IMR-90 (cell line): Measurements from ENCODE around the gene AQP5. TPM values are rescaled to one million over a fixed set of nuclear protein-coding genes. Genes with fewer than 3 reads are reported as not detected.

Source experiments
- ATAC-seq: fragments of 200-7000 bp; cut with Tn5 transposase; 2 replicates; pipeline ENCODE4 v1.9.1; 2020; ENCODE audit warnings: low read depth, mild to moderate bottlenecking, moderate library complexity
- BruUV-seq: library from RNA; stranded (reverse); fragments of 400-500 nt; replicated peaks from 2 replicates; lab custom pipeline; 2021; lab: Mats Ljungman, UMichigan
- CTCF ChIA-PET: fragments of 300-600 bp; formaldehyde crosslinking; extraction: SDS; loops from one replicate; lab custom pipeline; 2021; ENCODE audit warnings: antibody characterized with exemption; lab: Yijun Ruan, JAX
- POLR2A ChIA-PET: fragments of 300-600 bp; sonication (Branson Sonifier 250); formaldehyde crosslinking; loops from one replicate; lab custom pipeline; 2022; ENCODE audit warnings: antibody characterized with exemption; ENCODE audit not compliant: unreplicated experiment; lab: Charles Lee
- DNase-seq: peaks from one replicate; pipeline ENCODE4 v3.0.0; 2013
- H2AFZ ChIP-seq: replicated peaks from 2 replicates; pipeline ENCODE3; 2013; ENCODE audit warnings: low read length, mild to moderate bottlenecking; ENCODE audit not compliant: poor library complexity
- H2AK5ac ChIP-seq: 2 replicates; pipeline ENCODE4 v1.6.1; 2013; ENCODE audit warnings: low read depth, low read length, inconsistent platforms
- H2AK9ac ChIP-seq: replicated peaks from 2 replicates; pipeline ENCODE3; 2013; ENCODE audit warnings: mild to moderate bottlenecking, low read depth, low read length, moderate library complexity; ENCODE audit not compliant: poor library complexity
- H2BK120ac ChIP-seq: 2 replicates; pipeline ENCODE4 v1.6.1; 2013; ENCODE audit warnings: low read depth, low read length, inconsistent platforms
- H2BK15ac ChIP-seq: 3 replicates; pipeline ENCODE4 v1.6.1; 2013; ENCODE audit warnings: low read depth, low read length, inconsistent platforms
- H2BK20ac ChIP-seq: 2 replicates; pipeline ENCODE4 v1.6.1; 2013; ENCODE audit warnings: low read depth, mild to moderate bottlenecking, inconsistent platforms, low read length, moderate library complexity
- H2BK5ac ChIP-seq: 2 replicates; pipeline ENCODE4 v1.6.1; 2013; ENCODE audit warnings: mild to moderate bottlenecking, low read depth, low read length, inconsistent platforms; ENCODE audit not compliant: poor library complexity, severe bottlenecking
- H3K14ac ChIP-seq: replicated peaks from 2 replicates; pipeline ENCODE4 v1.6.1; 2013; ENCODE audit warnings: low read depth, low read length, inconsistent platforms
- H3K18ac ChIP-seq: 2 replicates; pipeline ENCODE4 v1.6.1; 2013; ENCODE audit warnings: low read depth, low read length, control low read depth
- H3K23ac ChIP-seq: 2 replicates; pipeline ENCODE4 v1.6.1; 2013; ENCODE audit warnings: low read depth, low read length, inconsistent platforms
- H3K27ac ChIP-seq: 2 replicates; pipeline ENCODE4 v1.5.1; 2013; ENCODE audit warnings: mild to moderate bottlenecking, control low read depth, low read length; ENCODE audit not compliant: insufficient read depth
- H3K27me3 ChIP-seq: 2 replicates; pipeline ENCODE4 v1.6.1; 2013; ENCODE audit warnings: low read length; ENCODE audit not compliant: control insufficient read depth, insufficient read depth
- H3K36me3 ChIP-seq: 2 replicates; pipeline ENCODE4 v1.6.1; 2013; ENCODE audit warnings: low read length, mixed read lengths; ENCODE audit not compliant: control insufficient read depth, insufficient read depth
- H3K4ac ChIP-seq: 2 replicates; pipeline ENCODE4 v1.6.1; 2013; ENCODE audit warnings: low read depth, low read length, inconsistent platforms
- H3K4me1 ChIP-seq: 2 replicates; pipeline ENCODE4 v1.6.1; 2013; ENCODE audit warnings: low read length, mixed read lengths; ENCODE audit not compliant: control insufficient read depth, insufficient read depth
- H3K4me2 ChIP-seq: 2 replicates; pipeline ENCODE4 v1.6.1; 2013; ENCODE audit warnings: low read depth, mild to moderate bottlenecking, control low read depth, low read length, moderate library complexity
- H3K4me3 ChIP-seq: 2 replicates; pipeline ENCODE4 v1.5.1; 2013; ENCODE audit warnings: low read depth, mild to moderate bottlenecking, control low read depth, low read length, moderate library complexity; ENCODE audit not compliant: insufficient read depth
- H3K56ac ChIP-seq: 2 replicates; pipeline ENCODE4 v1.6.1; 2013; ENCODE audit warnings: low read length, inconsistent platforms; ENCODE audit not compliant: insufficient read depth; ENCODE audit errors: extremely low read depth
- H3K79me1 ChIP-seq, 2 experiments: 2 replicates each; pipeline ENCODE4 v1.6.1; 2013; ENCODE audit warnings: low read length in 2 of 2, inconsistent platforms in 1 of 2, low read depth in 1 of 2
- H3K9ac ChIP-seq: 2 replicates; pipeline ENCODE4 v1.6.1; 2013; ENCODE audit warnings: low read depth, low read length, control low read depth
- H3K9me1 ChIP-seq: 2 replicates; pipeline ENCODE4 v1.6.1; 2013; ENCODE audit warnings: low read length, inconsistent platforms; ENCODE audit not compliant: insufficient read depth
- H3K9me3 ChIP-seq: 2 replicates; pipeline ENCODE4 v1.6.1; 2013; ENCODE audit warnings: low read length; ENCODE audit not compliant: control insufficient read depth, insufficient read depth
- H4K20me1 ChIP-seq: 2 replicates; pipeline ENCODE4 v1.6.1; 2013; ENCODE audit warnings: low read length, inconsistent platforms; ENCODE audit not compliant: insufficient read depth
- H4K5ac ChIP-seq: 2 replicates; pipeline ENCODE4 v1.6.1; 2013; ENCODE audit warnings: mild to moderate bottlenecking, low read depth, low read length, control low read depth
- H4K8ac ChIP-seq, 2 experiments: 2 replicates each; pipeline ENCODE4 v1.6.1; 2013; ENCODE audit warnings: low read depth in 2 of 2, low read length in 2 of 2, control low read depth in 1 of 2, inconsistent platforms in 1 of 2
- H4K91ac ChIP-seq: 2 replicates; pipeline ENCODE4 v1.6.1; 2013; ENCODE audit warnings: low read depth, low read length, inconsistent platforms; ENCODE audit not compliant: insufficient read depth
- CHD1 ChIP-seq: IDR thresholded peaks from 2 replicates; pipeline ENCODE4 v1.6.1; 2012; ENCODE audit warnings: low read depth, low read length, improper control_type of control experiment
- ELK1 ChIP-seq: fragments of 150-350 bp; IDR thresholded peaks from 2 replicates; pipeline ENCODE4 v1.6.1; 2016; ENCODE audit warnings: low read depth, mild to moderate bottlenecking, low read length, moderate library complexity, borderline replicate concordance
- FOS ChIP-seq: fragments of 150-350 bp; IDR thresholded peaks from 2 replicates; pipeline ENCODE4 v1.6.1; 2016; ENCODE audit warnings: low read depth, low read length
- MAFK ChIP-seq: IDR thresholded peaks from 2 replicates; pipeline ENCODE4 v1.6.1; 2012; ENCODE audit warnings: low read depth, low read length, improper control_type of control experiment
- RCOR1 ChIP-seq: IDR thresholded peaks from 2 replicates; pipeline ENCODE4 v1.6.1; 2012; ENCODE audit warnings: mild to moderate bottlenecking, low read length, improper control_type of control experiment; ENCODE audit not compliant: insufficient replicate concordance
- WGBS, 2 experiments: methylation state at CpG; one replicate each; pipeline versions ENCODE4 v1.1.5 to v1.1.7; 2013; ENCODE audit warnings: missing lambda C conversion rate in 2 of 2; ENCODE audit not compliant: insufficient read length in 1 of 2; ENCODE audit errors: extremely low coverage in 2 of 2; 5-methylcytosine and 5-hydroxymethylcytosine counted together
- dilution Hi-C: fragments of 300-500 bp; cut with HindIII; formaldehyde crosslinking; loops from one replicate; pipeline ENCODE4 v1.14.3; 2018; ENCODE audit warnings: low sequenced_read_pairs; ENCODE audit not compliant: unreplicated experiment
- in situ Hi-C: fragments of 300-500 bp; cut with MboI; formaldehyde crosslinking; loops from 3 replicates; pipeline ENCODE4 v1.14.3; 2019; ENCODE audit warnings: low sequenced_read_pairs, inconsistent platforms, mixed read lengths
- intact Hi-C: fragments of 100-400 bp; cut with micrococcal nuclease; formaldehyde crosslinking; loops from 2 replicates; pipeline ENCODE4 v1.10.0; 2022
- polyA plus RNA-seq, 3 experiments: library from polyadenylated mRNA; depleted of rRNA; stranded (reverse); fragments of >200 nt; gene quantifications; 2 replicates each; pipeline ENCODE4 v1.2.3, GENCODE V29; 2012; ENCODE audit warnings: low replicate concordance in 1 of 3
- total RNA-seq: library from RNA; depleted of rRNA; stranded (reverse); fragments of >200 nt; gene quantifications from 2 replicates; pipeline ENCODE4 v1.2.3, GENCODE V29; 2012

The AQP5 gene
- total and polyA plus RNA-seq, 2 of the 4 experiments (the other 2 are of a cell fraction) = not detected

GRCh38 chr12:50005175-50005574 lies 43.5 kb downstream of the AQP5 start:
- no peak overlapping the region for H3K4me3 ChIP-seq
- no peak overlapping the region for H2BK15ac ChIP-seq
- dilution Hi-C loops = no loop called here
- BruUV-seq = no TSS peak
- CTCF ChIA-PET = interaction anchor here (0.9 to 1.0 kb wide), 2 partner anchors 34 to 60 kb away, joined by 3 read pairs; no protein-coding TSS in a partner anchor
- in situ Hi-C loops = no loop called here
- H3K27ac ChIP-seq = no peak overlapping the region
- H2BK120ac ChIP-seq = no peak overlapping the region
- intact Hi-C loops = no loop called here
- DNase-seq (no peak), ATAC-seq (no peak)
- H3K36me3 ChIP-seq = no peaks in the 10 kb centered on the region; the same call in 1 of the 2 replicates
- WGBS, 2 experiments = no CpG with 5 or more reads among the region's 3 CpGs
- H3K9me1 ChIP-seq = peaks cover 3% of the 10 kb centered on the region
- no peak overlapping the region for H4K91ac ChIP-seq
- no peak overlapping the region for H4K5ac ChIP-seq
- H3K27me3 ChIP-seq = no peaks in the 10 kb centered on the region
- H3K56ac ChIP-seq = no peak overlapping the region
- H3K4ac ChIP-seq = no peak overlapping the region
- no peak overlapping the region for H2AK5ac ChIP-seq
- TF ChIP-seq RCOR1 = no peak
- no peak for TF ChIP-seq MAFK
- TF ChIP-seq FOS = no peak
- no peak for TF ChIP-seq ELK1
- TF ChIP-seq CHD1 = no peak
- H3K14ac ChIP-seq = no peak overlapping the region
- no peak overlapping the region for H2AK9ac ChIP-seq
- peaks cover 43 to 45% of the 10 kb centered on the region in 2 experiments for H3K79me1 ChIP-seq
- H2AFZ ChIP-seq = no peak overlapping the region
- H3K4me1 ChIP-seq = peaks cover 5% of the 10 kb centered on the region
- H3K18ac ChIP-seq = no peak overlapping the region
- H3K4me2 ChIP-seq = no peak overlapping the region
- no peak overlapping the region for H2BK20ac ChIP-seq
- no peak overlapping the region for H2BK5ac ChIP-seq
- 0 out of 4 replicates have a peak overlapping the region, but pooled peaks of 1 of the 2 experiments have one; percentile 22 for H4K8ac ChIP-seq
- no peaks in the 10 kb centered on the region for H3K9me3 ChIP-seq
- POLR2A ChIA-PET = interaction anchor here (0.5 kb wide), 1 partner anchor 1973 kb away, joined by 4 read pairs; no protein-coding TSS in a partner anchor
- H3K23ac ChIP-seq = no peak overlapping the region
- H4K20me1 ChIP-seq = peaks cover 4% of the 10 kb centered on the region; the same call in 1 of the 2 replicates
- H3K9ac ChIP-seq = no peak overlapping the region
